Measurements from ENCODE around the gene MT1HL1.
"Not testable (repeated sequence)": the region's sequence is repeated elsewhere in the genome, so short reads cannot be mapped to it uniquely, and the experiment has no call there.

Gene MT1HL1

DNA sequence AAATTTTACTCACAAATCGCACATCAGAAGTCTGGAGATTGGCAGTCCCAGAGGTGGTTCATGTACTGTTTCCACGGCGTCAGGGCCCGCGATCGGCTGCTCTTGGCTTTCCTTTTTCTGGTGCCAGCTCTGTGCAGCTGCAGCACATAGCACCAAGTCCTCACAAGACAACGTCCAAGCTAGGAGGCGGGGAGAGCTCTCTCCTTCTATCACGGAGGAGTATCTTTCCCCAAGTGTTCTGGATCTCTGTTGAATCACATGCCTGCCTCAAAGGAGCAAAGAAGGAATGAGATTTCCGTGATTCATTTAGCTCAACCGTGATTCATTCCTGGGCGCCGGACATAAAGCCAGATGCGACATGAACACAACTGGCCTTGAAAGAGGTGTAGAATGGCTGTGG is 25.5 kb downstream of the MT1HL1 start:
- no peak for DNase-seq (ENCODE audit: low read depth, low spot score)

DNA sequence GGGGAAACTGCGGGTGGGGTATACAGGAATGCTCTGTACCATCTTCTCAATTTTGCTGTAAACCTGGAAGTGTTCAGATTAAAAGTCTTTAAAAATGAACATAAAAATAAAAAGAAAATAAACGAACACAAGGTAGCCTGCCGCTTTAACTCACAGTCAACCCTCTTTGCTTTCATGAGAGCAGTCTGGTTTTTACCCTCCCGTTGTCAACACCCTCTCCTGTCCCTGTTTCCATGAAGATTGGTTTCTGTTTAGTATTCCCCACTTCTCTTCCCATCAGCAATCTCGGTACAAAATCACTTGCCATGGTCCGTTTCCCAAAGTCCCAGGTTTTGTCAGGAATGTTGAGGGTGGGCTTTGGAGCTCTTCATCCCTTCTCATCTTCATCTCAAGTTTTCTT is 28.8 kb downstream of the MT1HL1 start:
- DNase-seq (ENCODE audit: low read depth, low spot score) = no peak

DNA sequence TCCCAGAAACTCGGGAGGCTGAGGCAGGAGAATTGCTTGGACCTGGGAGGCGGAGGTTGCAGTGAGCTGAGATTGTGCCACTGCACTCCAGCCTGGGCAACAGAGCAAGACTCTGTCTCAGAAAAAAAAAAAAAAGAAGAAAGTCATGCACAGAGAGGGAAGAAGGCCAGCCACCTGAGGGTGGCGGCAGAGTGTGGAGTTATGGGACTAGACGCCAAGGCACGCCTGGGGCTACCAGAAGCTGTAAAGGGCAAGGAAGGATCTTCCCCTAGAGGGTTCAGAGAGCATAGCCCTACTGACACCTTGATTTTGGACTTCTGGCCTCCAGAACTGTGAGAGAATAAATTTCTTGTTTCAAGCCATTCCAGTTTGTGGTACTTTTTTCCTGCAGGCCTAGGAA is 30.2 kb downstream of the MT1HL1 start:
- not testable (repeated sequence) for DNase-seq (ENCODE audit: low read depth, low spot score)

DNA sequence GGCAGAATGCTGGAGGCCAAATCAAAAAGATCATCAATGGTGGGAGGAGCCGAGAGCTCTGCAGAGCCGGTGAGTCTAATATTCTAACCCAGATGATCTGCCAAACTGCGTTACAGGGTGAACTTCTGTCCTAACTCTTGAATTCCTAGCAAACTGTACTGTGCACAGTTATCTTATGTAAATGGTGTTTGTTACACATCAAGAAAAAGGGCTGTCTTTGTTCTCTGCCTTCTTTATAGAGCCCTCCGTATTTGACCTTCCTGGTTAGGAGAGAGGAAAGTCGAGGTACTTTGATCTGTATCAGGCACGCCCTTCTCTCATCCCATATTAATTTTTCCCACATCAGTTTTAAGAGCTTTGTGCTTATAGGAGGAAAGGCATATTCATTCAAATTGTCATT is 37.6 kb downstream of the MT1HL1 start:
- no peak for DNase-seq (ENCODE audit: low read depth, low spot score)

DNA sequence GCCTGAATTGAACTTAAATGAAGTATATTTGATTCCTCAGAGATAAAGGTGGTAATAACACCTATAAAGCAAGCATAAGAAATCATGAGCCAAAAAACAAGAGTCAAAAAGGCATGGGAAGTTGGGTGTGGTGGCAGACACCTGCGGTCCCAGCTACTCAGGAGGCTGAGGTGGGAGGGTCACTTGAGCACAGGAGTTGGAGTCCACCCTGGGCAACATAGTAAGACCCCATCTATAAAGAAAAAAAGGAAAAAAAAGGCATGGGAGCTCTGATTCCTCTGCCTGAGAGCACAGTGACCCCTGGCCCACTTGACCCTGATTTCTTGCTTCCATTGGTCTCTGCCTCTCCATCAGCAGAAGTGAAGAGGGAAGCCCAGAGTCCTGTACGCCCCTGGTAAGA is 40.3 kb downstream of the MT1HL1 start:
- no peak for DNase-seq (ENCODE audit: low read depth, low spot score)

DNA sequence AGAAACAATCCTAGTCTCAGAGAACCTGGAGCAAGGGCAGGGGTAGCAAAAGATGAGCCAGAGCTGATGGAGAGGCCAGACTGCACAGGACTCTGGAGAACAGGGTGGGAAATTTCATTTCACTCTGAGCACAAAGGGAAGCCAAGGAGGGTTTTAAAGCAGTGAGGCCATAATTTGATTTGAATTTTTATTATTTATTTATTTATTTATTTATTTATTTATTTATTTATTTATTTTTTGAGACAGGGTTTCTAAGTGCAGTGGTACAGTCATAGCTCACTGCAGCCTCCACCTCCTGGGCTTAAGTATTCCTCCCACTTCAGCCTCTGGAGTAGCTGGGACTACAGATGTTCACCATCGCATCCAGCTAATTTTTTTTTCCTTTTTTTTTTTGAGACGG is 45.1 kb downstream of the MT1HL1 start:
- DNase-seq (ENCODE audit: low read depth, low spot score) = no peak

DNA sequence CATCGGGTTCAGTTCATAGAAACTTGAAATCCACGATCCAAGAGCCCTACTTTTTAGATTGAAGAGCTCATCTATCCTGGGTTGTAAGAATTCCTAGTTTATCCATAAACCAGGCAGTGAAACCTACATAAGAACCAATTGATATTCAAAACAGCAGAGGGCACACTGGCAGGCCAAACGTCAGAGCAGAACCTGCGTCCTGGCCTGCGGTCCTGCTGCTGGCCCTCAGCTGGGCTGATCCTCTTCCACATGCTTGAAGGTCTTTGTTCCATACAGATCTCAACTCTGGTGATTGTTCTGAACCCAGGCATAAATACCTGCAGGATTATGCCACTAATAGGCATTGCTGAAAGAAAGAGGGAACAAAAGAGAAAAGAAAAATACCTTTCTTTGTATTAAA is 47.0 kb downstream of the MT1HL1 start:
- no peak for DNase-seq (ENCODE audit: low read depth, low spot score)

Measured in iPS DF 19.7 (cell line).